HG03060 (cell line): ENCODE measurements around the gene DAAM2.

Experiments
- ATAC-seq: cut with Tn5 transposase; IDR thresholded peaks from one replicate; pipeline ENCODE4 v1.9.1; 2021; ENCODE audit warnings: low read depth, moderate number of reproducible peaks; ENCODE audit not compliant: unreplicated experiment

Gene DAAM2

GRCh38 chr6:39786649-39787048, 5.5 kb upstream of the DAAM2 start:
- ATAC-seq, result no peak

- ATAC-seq, result no peak
Observed at GRCh38 chr6:39787322-39787721, 4.9 kb upstream of the DAAM2 start.

GRCh38 chr6:39790772-39791171, 1.4 kb upstream of the DAAM2 start:
- ATAC-seq, result no peak

GRCh38 chr6:39791311-39791710, 865 bp upstream of the DAAM2 start:
- no peak for ATAC-seq

- ATAC-seq, result no peak
Observed at GRCh38 chr6:39792540-39793450, 619 bp downstream of the DAAM2 start.

GRCh38 chr6:39793516-39793915, 1.3 kb downstream of the DAAM2 start:
- ATAC-seq, result no peak

- ATAC-seq, result no peak
Observed at GRCh38 chr6:39794231-39794630, 2.1 kb downstream of the DAAM2 start.

- ATAC-seq, result no peak
Observed at GRCh38 chr6:39797751-39798150, 5.6 kb downstream of the DAAM2 start.

GRCh38 chr6:39800034-39801032, 8.2 kb downstream of the DAAM2 start:
- ATAC-seq, result no peak

- no peak for ATAC-seq
Observed at GRCh38 chr6:39801456-39802251, 9.5 kb downstream of the DAAM2 start.

GRCh38 chr6:39803872-39804271, 11.7 kb downstream of the DAAM2 start:
- no peak for ATAC-seq

GRCh38 chr6:39804466-39805065, 12.4 kb downstream of the DAAM2 start:
- no peak for ATAC-seq

- no peak for ATAC-seq
Observed at GRCh38 chr6:39806278-39806677, 14.1 kb downstream of the DAAM2 start.

GRCh38 chr6:39808346-39808745, 16.2 kb downstream of the DAAM2 start:
- ATAC-seq, result no peak

GRCh38 chr6:39808964-39809363, 16.8 kb downstream of the DAAM2 start:
- ATAC-seq, result no peak

- no peak for ATAC-seq
Observed at GRCh38 chr6:39811835-39812345, 19.7 kb downstream of the DAAM2 start.

GRCh38 chr6:39812496-39812852, 20.3 kb downstream of the DAAM2 start:
- ATAC-seq, result no peak

- peak; percentile 64 for ATAC-seq
Observed at GRCh38 chr6:39812853-39813533, 20.8 kb downstream of the DAAM2 start.

- no peak for ATAC-seq
Observed at GRCh38 chr6:39814236-39814635, 22.1 kb downstream of the DAAM2 start.
